ENCODE measurements around the gene ITPR2.

DNA sequence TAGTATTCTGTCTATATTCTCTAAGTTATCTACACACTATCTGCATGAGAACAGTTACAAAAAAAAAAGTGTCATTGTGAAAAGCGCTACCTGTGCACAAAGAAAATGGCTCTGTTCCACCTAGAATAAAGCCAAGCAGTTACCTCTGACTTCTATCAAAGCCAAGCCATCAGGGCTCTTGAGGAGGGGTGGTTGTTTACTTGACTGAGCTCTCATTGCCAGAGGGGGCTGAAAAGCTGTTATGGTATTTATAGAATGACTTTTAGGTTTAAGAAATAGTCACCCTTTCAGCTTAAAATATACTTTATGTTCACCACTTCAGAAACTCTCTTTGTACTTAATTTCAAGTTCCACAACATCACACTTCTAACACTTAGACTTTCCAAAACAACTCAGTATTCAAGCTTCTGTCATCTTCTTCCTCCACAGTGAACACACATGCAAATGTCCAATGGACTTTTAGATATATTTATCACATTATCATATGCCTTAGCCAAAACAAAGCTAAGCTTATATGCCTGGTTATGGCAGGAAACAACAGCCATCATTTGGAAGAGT lies 7.5 kb downstream of the ITPR2 start:
- TF ChIP-seq, protein P1, sequence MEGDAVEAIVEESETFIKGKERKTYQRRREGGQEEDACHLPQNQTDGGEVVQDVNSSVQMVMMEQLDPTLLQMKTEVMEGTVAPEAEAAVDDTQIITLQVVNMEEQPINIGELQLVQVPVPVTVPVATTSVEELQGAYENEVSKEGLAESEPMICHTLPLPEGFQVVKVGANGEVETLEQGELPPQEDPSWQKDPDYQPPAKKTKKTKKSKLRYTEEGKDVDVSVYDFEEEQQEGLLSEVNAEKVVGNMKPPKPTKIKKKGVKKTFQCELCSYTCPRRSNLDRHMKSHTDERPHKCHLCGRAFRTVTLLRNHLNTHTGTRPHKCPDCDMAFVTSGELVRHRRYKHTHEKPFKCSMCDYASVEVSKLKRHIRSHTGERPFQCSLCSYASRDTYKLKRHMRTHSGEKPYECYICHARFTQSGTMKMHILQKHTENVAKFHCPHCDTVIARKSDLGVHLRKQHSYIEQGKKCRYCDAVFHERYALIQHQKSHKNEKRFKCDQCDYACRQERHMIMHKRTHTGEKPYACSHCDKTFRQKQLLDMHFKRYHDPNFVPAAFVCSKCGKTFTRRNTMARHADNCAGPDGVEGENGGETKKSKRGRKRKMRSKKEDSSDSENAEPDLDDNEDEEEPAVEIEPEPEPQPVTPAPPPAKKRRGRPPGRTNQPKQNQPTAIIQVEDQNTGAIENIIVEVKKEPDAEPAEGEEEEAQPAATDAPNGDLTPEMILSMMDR (IDR thresholded peaks at IDR 0.05; ENCODE audit: low read length) = no peak
- no peak for TF ChIP-seq EZH2 (IDR thresholded peaks at IDR 0.05; ENCODE audit: borderline replicate concordance, low read length)

Data from OCI-LY1 (cell line).